Subcutaneous adipose tissue (tissue), 4 donors: ENCODE results near the gene SRGAP1. TPM values are rescaled to one million over a fixed set of nuclear protein-coding genes. Genes with fewer than 3 reads are reported as not detected.

Source experiments
- small RNA-seq: library from RNA; depleted of rRNA; stranded (forward); fragments of <200 nt; gene quantifications from one replicate; pipeline ENCODE3, GENCODE V24; 2016
- total RNA-seq, 4 donors: library from RNA; depleted of rRNA; stranded (reverse); fragments of >200 nt; gene quantifications; one replicate each; pipeline ENCODE4 v1.1.0, GENCODE V29; 2016
- TF ChIP-seq, protein P1 (sequence below): fragments of 450-650 bp; IDR thresholded peaks from one replicate; pipeline ENCODE4 v1.5.1; 2016; ENCODE audit warnings: low read depth, mild to moderate bottlenecking, control low read depth, antibody characterized with exemption, moderate library complexity

SRGAP1 gene
- total RNA-seq, 4 donors from 2014 or later, result 10.0 to 27.2 (median 23.8) TPM

DNA sequence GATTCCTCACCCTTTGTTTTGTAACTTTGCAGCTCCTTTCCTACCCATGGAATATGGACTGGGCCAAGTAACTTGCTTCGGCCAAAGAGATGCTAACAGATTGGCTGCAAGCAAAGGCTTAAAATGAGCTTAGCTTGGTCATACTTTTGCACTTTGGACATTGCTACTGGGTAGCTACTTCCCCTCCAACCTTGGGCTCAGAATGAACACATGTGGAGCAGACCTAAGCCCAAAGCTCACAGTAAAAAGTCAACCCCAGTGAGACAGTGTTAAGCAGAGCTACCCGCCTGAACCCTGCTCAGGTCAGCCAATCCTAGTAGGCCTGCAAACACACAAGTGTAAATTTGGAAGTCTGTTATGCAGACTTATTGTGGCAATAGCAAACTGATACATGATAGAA is 363.0 kb downstream of the SRGAP1 start:
- TF ChIP-seq, protein P1, sequence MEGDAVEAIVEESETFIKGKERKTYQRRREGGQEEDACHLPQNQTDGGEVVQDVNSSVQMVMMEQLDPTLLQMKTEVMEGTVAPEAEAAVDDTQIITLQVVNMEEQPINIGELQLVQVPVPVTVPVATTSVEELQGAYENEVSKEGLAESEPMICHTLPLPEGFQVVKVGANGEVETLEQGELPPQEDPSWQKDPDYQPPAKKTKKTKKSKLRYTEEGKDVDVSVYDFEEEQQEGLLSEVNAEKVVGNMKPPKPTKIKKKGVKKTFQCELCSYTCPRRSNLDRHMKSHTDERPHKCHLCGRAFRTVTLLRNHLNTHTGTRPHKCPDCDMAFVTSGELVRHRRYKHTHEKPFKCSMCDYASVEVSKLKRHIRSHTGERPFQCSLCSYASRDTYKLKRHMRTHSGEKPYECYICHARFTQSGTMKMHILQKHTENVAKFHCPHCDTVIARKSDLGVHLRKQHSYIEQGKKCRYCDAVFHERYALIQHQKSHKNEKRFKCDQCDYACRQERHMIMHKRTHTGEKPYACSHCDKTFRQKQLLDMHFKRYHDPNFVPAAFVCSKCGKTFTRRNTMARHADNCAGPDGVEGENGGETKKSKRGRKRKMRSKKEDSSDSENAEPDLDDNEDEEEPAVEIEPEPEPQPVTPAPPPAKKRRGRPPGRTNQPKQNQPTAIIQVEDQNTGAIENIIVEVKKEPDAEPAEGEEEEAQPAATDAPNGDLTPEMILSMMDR, result no peak

Small RNA genes lying within 50 kb of the gene (small RNA-seq; reads per million reads assigned to genes)
- not detected for gene AC020611.1
- gene RNU6-1009P, result not detected

Other genes with a start within 250 kb of the SRGAP1 start
- gene DPY19L2, start 176.2 kb upstream of the SRGAP1 start, total RNA-seq, result 10 to 100 TPM; 13.8 to 43.5 (median 33.0) TPM
- gene RXYLT1, start 64.8 kb upstream of the SRGAP1 start, total RNA-seq, result 10 to 100 TPM; 15.0 to 19.4 (median 16.2) TPM